Thyroid gland (tissue), 4 donors: ENCODE measurements around the gene LMNTD1.

Experiments
- POLR2A ChIP-seq, 2 donors: fragments of 450-650 bp; IDR thresholded peaks; one replicate each; pipeline ENCODE4 v1.6.1; 2017; ENCODE audit warnings: antibody characterized with exemption in 2 of 2, mild to moderate bottlenecking in 2 of 2, moderate library complexity in 1 of 2
- TF ChIP-seq, protein P1 (sequence below), 6 experiments: fragments of 200-600 bp in 3 of 6; fragments of 450-650 bp in 3 of 6; sonication (generic) in 3 of 6; IDR thresholded peaks; one replicate each; pipeline ENCODE4 v1.5.1; 2016 to 2019; ENCODE audit warnings: antibody characterized with exemption in 6 of 6, mild to moderate bottlenecking in 2 of 6, inconsistent platforms in 1 of 6, moderate library complexity in 1 of 6

- TF ChIP-seq, protein P1, sequence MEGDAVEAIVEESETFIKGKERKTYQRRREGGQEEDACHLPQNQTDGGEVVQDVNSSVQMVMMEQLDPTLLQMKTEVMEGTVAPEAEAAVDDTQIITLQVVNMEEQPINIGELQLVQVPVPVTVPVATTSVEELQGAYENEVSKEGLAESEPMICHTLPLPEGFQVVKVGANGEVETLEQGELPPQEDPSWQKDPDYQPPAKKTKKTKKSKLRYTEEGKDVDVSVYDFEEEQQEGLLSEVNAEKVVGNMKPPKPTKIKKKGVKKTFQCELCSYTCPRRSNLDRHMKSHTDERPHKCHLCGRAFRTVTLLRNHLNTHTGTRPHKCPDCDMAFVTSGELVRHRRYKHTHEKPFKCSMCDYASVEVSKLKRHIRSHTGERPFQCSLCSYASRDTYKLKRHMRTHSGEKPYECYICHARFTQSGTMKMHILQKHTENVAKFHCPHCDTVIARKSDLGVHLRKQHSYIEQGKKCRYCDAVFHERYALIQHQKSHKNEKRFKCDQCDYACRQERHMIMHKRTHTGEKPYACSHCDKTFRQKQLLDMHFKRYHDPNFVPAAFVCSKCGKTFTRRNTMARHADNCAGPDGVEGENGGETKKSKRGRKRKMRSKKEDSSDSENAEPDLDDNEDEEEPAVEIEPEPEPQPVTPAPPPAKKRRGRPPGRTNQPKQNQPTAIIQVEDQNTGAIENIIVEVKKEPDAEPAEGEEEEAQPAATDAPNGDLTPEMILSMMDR (IDR thresholded peaks at IDR 0.05) = no peak
- TF ChIP-seq POLR2A (IDR thresholded peaks at IDR 0.05) = no peak
These were observed 97.4 kb downstream of the LMNTD1 start for GRCh38 chr12:25455696-25456095.
